PFSK-1 (cell line): ENCODE data around the gene FER.

Source experiments
- FOXP2 ChIP-seq: optimal IDR thresholded peaks from 2 replicates; pipeline ENCODE3; 2011; ENCODE audit warnings: borderline replicate concordance, control low read depth, inconsistent platforms; ENCODE audit not compliant: insufficient read depth; ENCODE audit errors: extremely low read length, extremely low read depth
- POLR2AphosphoS5 ChIP-seq: IDR thresholded peaks from 2 replicates; pipeline ENCODE4 v1.6.1; 2012; ENCODE audit warnings: low read depth, mild to moderate bottlenecking, control low read depth, low read length, moderate library complexity
- SIN3A ChIP-seq: IDR thresholded peaks from 2 replicates; pipeline ENCODE4 v1.6.1; 2012; ENCODE audit warnings: mild to moderate bottlenecking, low read length, moderate library complexity, borderline replicate concordance; ENCODE audit not compliant: insufficient read depth
- TAF1 ChIP-seq: IDR thresholded peaks from 2 replicates; pipeline ENCODE4 v1.6.1; 2012; ENCODE audit warnings: low read length, control low read depth, borderline replicate concordance; ENCODE audit not compliant: insufficient read depth
- TF ChIP-seq, protein P1 (sequence below), 2 experiments: IDR thresholded peaks; 2 replicates each; pipeline versions ENCODE4 v1.6.1 to v1.8.0; 2011 to 2012; ENCODE audit warnings: low read depth in 2 of 2, low read length in 2 of 2, control low read depth in 1 of 2, inconsistent platforms in 1 of 2, mild to moderate bottlenecking in 1 of 2, moderate library complexity in 1 of 2; ENCODE audit not compliant: insufficient read depth in 1 of 2

Gene FER

DNA sequence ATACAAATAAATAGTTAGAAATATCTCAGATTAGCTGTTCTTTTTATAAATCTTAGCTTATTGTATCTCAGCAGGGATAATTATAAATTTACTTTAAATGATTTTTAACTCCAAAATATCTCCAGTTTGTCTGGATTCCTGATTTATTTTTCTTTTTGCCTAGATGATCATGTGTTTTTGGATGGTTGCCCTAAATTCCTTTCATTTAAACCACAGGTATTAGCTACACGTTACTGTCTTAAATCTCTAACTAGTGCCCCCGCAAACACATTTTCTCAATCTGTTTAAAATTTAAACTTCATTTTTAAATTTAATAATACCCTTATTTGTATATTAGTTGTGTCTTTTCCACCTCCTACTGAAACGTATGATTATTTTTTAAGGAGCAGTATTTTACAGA is 5.6 kb downstream of the FER start:
- TF ChIP-seq FOXP2 (no peak), POLR2AphosphoS5 (no peak), TAF1 (no peak), SIN3A (no peak)

DNA sequence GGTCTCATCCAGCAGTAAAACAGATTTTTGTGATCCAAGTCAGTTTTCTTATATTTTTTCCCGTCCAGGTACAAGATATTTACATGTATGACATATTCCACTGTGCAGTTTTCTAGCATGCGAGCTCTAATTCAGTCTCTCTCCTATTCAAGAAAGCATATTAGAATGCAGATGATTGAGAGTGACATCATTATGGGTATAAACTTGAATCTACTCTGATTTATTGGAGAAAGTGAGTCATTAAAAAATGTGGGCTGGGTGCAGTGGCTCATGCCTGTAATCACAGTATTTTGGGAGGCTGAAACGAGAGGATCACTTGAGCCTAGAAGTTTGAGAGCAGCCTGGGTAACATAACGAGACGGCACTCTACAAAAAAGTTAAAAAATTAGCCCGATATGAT is 6.2 kb downstream of the FER start:
- TF ChIP-seq, protein P1, sequence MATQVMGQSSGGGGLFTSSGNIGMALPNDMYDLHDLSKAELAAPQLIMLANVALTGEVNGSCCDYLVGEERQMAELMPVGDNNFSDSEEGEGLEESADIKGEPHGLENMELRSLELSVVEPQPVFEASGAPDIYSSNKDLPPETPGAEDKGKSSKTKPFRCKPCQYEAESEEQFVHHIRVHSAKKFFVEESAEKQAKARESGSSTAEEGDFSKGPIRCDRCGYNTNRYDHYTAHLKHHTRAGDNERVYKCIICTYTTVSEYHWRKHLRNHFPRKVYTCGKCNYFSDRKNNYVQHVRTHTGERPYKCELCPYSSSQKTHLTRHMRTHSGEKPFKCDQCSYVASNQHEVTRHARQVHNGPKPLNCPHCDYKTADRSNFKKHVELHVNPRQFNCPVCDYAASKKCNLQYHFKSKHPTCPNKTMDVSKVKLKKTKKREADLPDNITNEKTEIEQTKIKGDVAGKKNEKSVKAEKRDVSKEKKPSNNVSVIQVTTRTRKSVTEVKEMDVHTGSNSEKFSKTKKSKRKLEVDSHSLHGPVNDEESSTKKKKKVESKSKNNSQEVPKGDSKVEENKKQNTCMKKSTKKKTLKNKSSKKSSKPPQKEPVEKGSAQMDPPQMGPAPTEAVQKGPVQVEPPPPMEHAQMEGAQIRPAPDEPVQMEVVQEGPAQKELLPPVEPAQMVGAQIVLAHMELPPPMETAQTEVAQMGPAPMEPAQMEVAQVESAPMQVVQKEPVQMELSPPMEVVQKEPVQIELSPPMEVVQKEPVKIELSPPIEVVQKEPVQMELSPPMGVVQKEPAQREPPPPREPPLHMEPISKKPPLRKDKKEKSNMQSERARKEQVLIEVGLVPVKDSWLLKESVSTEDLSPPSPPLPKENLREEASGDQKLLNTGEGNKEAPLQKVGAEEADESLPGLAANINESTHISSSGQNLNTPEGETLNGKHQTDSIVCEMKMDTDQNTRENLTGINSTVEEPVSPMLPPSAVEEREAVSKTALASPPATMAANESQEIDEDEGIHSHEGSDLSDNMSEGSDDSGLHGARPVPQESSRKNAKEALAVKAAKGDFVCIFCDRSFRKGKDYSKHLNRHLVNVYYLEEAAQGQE (IDR thresholded peaks at IDR 0.05; ENCODE audit: insufficient read depth in 1 of 2, low read depth in 2 of 2, low read length in 2 of 2) = no peak

DNA sequence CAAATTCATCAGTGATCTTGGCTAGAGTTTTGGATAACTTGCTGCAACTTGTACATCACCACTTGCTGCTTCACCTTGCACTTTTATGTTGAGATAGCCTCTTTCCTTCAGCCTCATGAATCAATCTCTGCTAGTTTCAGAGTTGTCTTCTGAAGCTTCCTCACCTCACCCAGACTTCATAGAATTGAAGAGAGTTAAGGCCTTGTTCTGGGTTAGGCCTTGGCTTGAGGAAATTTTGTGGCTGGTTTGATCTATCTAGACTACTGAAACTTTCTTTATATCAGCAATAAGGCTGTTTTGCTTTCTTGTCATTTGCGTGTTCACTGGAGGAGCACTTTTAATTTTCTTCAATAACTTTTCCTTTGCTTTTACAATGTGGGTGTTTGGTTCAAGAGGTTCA is 12.8 kb downstream of the FER start:
- TF ChIP-seq FOXP2 = no peak
- TF ChIP-seq SIN3A = no peak
- no peak for TF ChIP-seq TAF1
- TF ChIP-seq, protein P1 (IDR thresholded peaks at IDR 0.05; ENCODE audit: insufficient read depth in 1 of 2, low read depth in 2 of 2, low read length in 2 of 2) = no peak
- TF ChIP-seq POLR2AphosphoS5 = no peak

DNA sequence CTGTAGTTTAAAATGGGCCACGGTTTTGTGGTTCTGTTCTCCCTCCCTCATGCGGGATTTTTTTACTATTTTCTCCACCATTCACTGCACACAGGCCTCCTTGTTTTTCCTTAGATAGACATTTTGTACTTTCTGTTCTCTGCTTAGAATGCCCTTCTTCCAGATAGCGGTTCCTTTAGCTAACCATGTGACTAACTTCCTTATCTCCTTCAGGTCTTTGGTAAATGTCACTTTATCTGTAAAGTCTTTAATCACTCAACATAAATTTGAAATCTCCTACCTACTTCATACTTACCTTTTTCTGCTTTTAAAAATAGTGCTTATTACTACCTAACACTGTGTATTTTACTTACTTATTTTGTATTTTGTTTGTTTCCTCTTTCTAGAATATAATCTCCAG is 15.0 kb downstream of the FER start:
- no peak for TF ChIP-seq POLR2AphosphoS5
- no peak for TF ChIP-seq FOXP2
- TF ChIP-seq TAF1 = no peak
- TF ChIP-seq, protein P1 (IDR thresholded peaks at IDR 0.05; ENCODE audit: insufficient read depth in 1 of 2, low read depth in 2 of 2, low read length in 2 of 2) = no peak
- no peak for TF ChIP-seq SIN3A

DNA sequence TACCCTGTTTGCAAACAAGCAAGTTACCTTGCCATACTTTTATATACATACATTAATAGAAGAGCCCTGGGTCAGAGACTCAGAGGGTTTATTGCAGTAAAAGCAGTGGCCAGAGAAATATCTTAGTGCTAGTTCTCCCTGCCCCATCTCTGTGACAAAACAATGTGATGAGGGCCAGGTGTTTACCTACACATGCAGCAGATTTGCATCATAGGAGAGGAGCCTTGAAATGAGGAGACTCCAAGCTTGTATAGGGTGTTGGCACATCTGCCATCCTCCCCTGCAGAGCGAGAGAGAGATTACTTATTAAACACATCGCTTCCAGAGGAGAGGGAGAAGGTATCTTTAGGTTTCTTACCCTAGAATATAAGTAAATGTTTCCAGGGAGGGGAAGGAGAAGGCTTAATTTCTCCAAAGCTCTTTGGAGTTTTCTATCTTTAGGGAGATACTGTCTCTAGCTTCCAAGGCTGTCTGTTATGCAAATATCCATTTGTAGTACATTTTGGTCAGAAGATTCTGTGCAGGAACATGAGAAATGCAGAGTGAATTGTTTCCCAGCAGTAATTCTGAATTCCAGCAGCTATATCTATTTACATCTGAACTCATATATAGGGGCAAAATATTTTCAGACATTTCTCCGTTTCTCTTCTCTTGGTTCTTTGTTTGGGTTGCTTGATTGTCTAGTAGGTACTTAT is 15.7 kb downstream of the FER start:
- TF ChIP-seq POLR2AphosphoS5 (no peak), SIN3A (no peak), TAF1 (no peak), FOXP2 (no peak)
- TF ChIP-seq, protein P1 (IDR thresholded peaks at IDR 0.05; ENCODE audit: insufficient read depth in 1 of 2, low read depth in 2 of 2, low read length in 2 of 2) = no peak
